Endothelial cell of umbilical vein (primary cell): ENCODE data around the gene TIMM10. TPM values are rescaled to one million over a fixed set of nuclear protein-coding genes. Genes with fewer than 3 reads are reported as not detected.

ENCODE experiments used
- BruUV-seq: library from RNA; stranded (reverse); fragments of 400-500 nt; replicated peaks from 2 replicates; lab custom pipeline; 2021; lab: Mats Ljungman, UMichigan
- CTCF ChIA-PET: fragments of 300-600, 350-600 bp; sonication (Branson Sonifier 250); formaldehyde crosslinking; loops from one replicate; lab custom pipeline; 2021; ENCODE audit warnings: antibody characterized with exemption, inconsistent platforms; lab: Charles Lee
- POLR2A ChIA-PET: fragments of 300-600, 350-600 bp; sonication (Branson Sonifier 250); formaldehyde crosslinking; loops from one replicate; lab custom pipeline; 2021; ENCODE audit warnings: antibody characterized with exemption, inconsistent platforms; lab: Charles Lee
- DNase-seq: peaks from one replicate; pipeline ENCODE4 v3.0.0-alpha.2; 2011; ENCODE audit warnings: low read depth, low spot score
- FAIRE-seq: peaks from 2 replicates; lab custom pipeline; 2011; peaks lifted over from hg19 to GRCh38; lab: Jason Lieb, UNC
- H2AFZ ChIP-seq: 2 replicates; pipeline ENCODE4 v1.6.0; 2012; ENCODE audit warnings: low read depth, low read length, control low read depth, inconsistent platforms
- H3K27ac ChIP-seq: 2 replicates; pipeline ENCODE4 v1.5.1; 2011; ENCODE audit warnings: low read depth, mild to moderate bottlenecking, control low read depth, low read length, moderate library complexity; ENCODE audit not compliant: insufficient read depth
- H3K27me3 ChIP-seq, 2 experiments: 2 replicates each; pipeline versions ENCODE4 v1.6.0 to v1.6.1; 2011; ENCODE audit warnings: low read length in 2 of 2, mixed read lengths in 1 of 2; ENCODE audit not compliant: control insufficient read depth in 2 of 2, insufficient read depth in 2 of 2
- H3K36me3 ChIP-seq, 2 experiments: 2 replicates in 1 of 2; 3 replicates in 1 of 2; pipeline ENCODE4 v1.5.1; 2011; ENCODE audit warnings: low read length in 2 of 2, mild to moderate bottlenecking in 1 of 2, moderate library complexity in 1 of 2; ENCODE audit not compliant: control insufficient read depth in 2 of 2, insufficient read depth in 2 of 2; ENCODE audit errors: extremely low read depth in 1 of 2
- H3K4me1 ChIP-seq: 3 replicates; pipeline ENCODE4 v1.5.1; 2011; ENCODE audit warnings: mild to moderate bottlenecking, low read length; ENCODE audit not compliant: control insufficient read depth, insufficient read depth; ENCODE audit errors: extremely low read depth
- H3K4me2 ChIP-seq: 2 replicates; pipeline ENCODE4 v1.6.1; 2011; ENCODE audit warnings: low read length, control low read depth, mixed read lengths; ENCODE audit not compliant: insufficient read depth
- H3K4me3 ChIP-seq, 3 experiments: fragments of 200-600 bp in 1 of 3; sonication (generic), shearing (Covaris generic) in 1 of 3; replicated peaks in 1 of 3; 2 replicates each; pipeline ENCODE4 v1.5.1; 2011 to 2016; ENCODE audit warnings: control low read depth in 3 of 3, low read length in 3 of 3, mild to moderate bottlenecking in 2 of 3, inconsistent platforms in 1 of 3, low read depth in 1 of 3, moderate library complexity in 1 of 3; ENCODE audit not compliant: insufficient read depth in 1 of 3
- H3K79me2 ChIP-seq: 2 replicates; pipeline ENCODE4 v1.6.0; 2012; ENCODE audit warnings: low read length, inconsistent platforms; ENCODE audit not compliant: control insufficient read depth, insufficient read depth
- H3K9ac ChIP-seq: replicated peaks from 2 replicates; pipeline ENCODE3; 2011; ENCODE audit warnings: low read length, control low read depth; ENCODE audit not compliant: insufficient read depth; ENCODE audit errors: extremely low read depth
- H3K9me1 ChIP-seq: replicated peaks from 3 replicates; pipeline ENCODE4 v1.6.0; 2011; ENCODE audit warnings: mild to moderate bottlenecking, low read length; ENCODE audit not compliant: control insufficient read depth, insufficient read depth; ENCODE audit errors: extremely low read depth
- H3K9me3 ChIP-seq: replicated peaks from 2 replicates; pipeline ENCODE4 v1.5.1; 2012; ENCODE audit warnings: low read length, inconsistent platforms; ENCODE audit not compliant: control insufficient read depth, insufficient read depth
- H4K20me1 ChIP-seq: replicated peaks from 2 replicates; pipeline ENCODE3; 2011; ENCODE audit warnings: mild to moderate bottlenecking, low read length; ENCODE audit not compliant: control insufficient read depth, insufficient read depth; ENCODE audit errors: extremely low read depth
- FOS ChIP-seq: IDR thresholded peaks from 2 replicates; pipeline ENCODE4 v1.6.1; 2011; ENCODE audit warnings: mild to moderate bottlenecking, low read length, moderate library complexity, borderline replicate concordance; ENCODE audit not compliant: insufficient read depth
- JUN ChIP-seq: IDR thresholded peaks from 2 replicates; pipeline ENCODE4 v1.6.1; 2011; ENCODE audit warnings: borderline replicate concordance, low read depth; ENCODE audit not compliant: insufficient read length, insufficient read depth
- POLR2A ChIP-seq: IDR thresholded peaks from 2 replicates; pipeline ENCODE4 v1.6.1; 2012; ENCODE audit warnings: low read depth, mild to moderate bottlenecking, control low read depth, low read length
- dilution Hi-C: fragments of 300-500 bp; cut with MboI; formaldehyde crosslinking; loops from one replicate; pipeline ENCODE4 v1.15.0; 2019; ENCODE audit warnings: low sequenced_read_pairs; ENCODE audit not compliant: extremely low pct_ligation_motif_present
- intact Hi-C: fragments of 100-400 bp; cut with micrococcal nuclease; formaldehyde crosslinking; loops from one replicate; pipeline ENCODE4 v1.10.0; 2022
- polyA plus RNA-seq, 4 experiments: library from polyadenylated mRNA; depleted of rRNA in 3 of 4; stranded (reverse) in 3 of 4; unstranded in 1 of 4; fragments of >200 nt; gene quantifications; 2 replicates each; pipeline versions ENCODE4 v1.2.1 to v1.2.3, GENCODE V29; 2011 to 2012; ENCODE audit warnings: missing spikeins in 1 of 4
- total RNA-seq: library from RNA; stranded (reverse); gene quantifications from 2 replicates; pipeline ENCODE4 v1.2.3, GENCODE V29; 2021
- TF ChIP-seq, protein P1 (sequence below): IDR thresholded peaks from 2 replicates; pipeline ENCODE4 v1.6.1; 2011; ENCODE audit not compliant: insufficient read depth, insufficient read length
- TF ChIP-seq, protein P2 (sequence below), 2 donors: IDR thresholded peaks; 1 replicate in 1 of 2; 2 replicates in 1 of 2; pipeline ENCODE4 v1.5.1; 2011; ENCODE audit warnings: low read length in 2 of 2, mild to moderate bottlenecking in 2 of 2, moderate library complexity in 2 of 2, control low read depth in 1 of 2, inconsistent platforms in 1 of 2, low read depth in 1 of 2; ENCODE audit not compliant: insufficient read depth in 1 of 2; ENCODE audit errors: extremely low read depth in 1 of 2

Gene TIMM10
- total and polyA plus RNA-seq, 2 donors (not counting 3 experiments of a cell fraction or from before 2014, with no cell fraction given) = 64.2 to 128 TPM

DNA sequence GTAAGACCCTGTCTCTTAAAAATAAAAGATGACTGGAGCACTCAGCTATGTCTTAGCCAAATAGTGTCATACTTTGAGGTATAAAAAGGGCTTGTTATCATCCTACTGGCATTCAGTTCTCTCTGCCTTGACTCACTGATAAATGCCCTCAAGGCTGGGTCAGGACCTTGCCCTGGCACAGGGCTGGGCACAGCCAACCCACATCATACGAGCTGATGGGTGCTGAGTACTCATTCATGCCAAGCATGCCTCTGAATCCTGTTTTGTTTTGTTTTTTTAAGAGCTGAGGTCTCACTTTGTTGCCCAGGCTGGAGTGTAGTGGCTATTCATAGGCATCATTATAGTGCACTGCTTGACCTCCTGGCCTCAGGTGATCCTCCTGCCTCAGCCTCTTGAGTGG lies 8.8 kb upstream of the TIMM10 start:
- BruUV-seq = no TSS peak
- ChIA-PET POLR2A (no interaction called here), CTCF (interaction anchor here (1.1 kb wide), 1 partner anchor 25 kb away, joined by 3 read pairs; no protein-coding TSS in a partner anchor)
- intact Hi-C loops = no loop called here
- H3K9me3 ChIP-seq = no peaks in the 10 kb centered on the region
- no peaks in the 10 kb centered on the region for H3K9me1 ChIP-seq
- no peak overlapping the region for H2AFZ ChIP-seq
- H3K36me3 ChIP-seq = no peaks in the 10 kb centered on the region
- DNase-seq (no peak), FAIRE-seq (no peak)
- peaks cover 0 to 5% of the 10 kb centered on the region in 2 experiments for H3K27me3 ChIP-seq
- TF ChIP-seq POLR2A (no peak), JUN (no peak), FOS (no peak)
- TF ChIP-seq, protein P1, sequence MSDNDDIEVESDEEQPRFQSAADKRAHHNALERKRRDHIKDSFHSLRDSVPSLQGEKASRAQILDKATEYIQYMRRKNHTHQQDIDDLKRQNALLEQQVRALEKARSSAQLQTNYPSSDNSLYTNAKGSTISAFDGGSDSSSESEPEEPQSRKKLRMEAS = no peak
- TF ChIP-seq, protein P2, sequence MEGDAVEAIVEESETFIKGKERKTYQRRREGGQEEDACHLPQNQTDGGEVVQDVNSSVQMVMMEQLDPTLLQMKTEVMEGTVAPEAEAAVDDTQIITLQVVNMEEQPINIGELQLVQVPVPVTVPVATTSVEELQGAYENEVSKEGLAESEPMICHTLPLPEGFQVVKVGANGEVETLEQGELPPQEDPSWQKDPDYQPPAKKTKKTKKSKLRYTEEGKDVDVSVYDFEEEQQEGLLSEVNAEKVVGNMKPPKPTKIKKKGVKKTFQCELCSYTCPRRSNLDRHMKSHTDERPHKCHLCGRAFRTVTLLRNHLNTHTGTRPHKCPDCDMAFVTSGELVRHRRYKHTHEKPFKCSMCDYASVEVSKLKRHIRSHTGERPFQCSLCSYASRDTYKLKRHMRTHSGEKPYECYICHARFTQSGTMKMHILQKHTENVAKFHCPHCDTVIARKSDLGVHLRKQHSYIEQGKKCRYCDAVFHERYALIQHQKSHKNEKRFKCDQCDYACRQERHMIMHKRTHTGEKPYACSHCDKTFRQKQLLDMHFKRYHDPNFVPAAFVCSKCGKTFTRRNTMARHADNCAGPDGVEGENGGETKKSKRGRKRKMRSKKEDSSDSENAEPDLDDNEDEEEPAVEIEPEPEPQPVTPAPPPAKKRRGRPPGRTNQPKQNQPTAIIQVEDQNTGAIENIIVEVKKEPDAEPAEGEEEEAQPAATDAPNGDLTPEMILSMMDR (IDR thresholded peaks at IDR 0.05; ENCODE audit: extremely low read depth in 1 of 2, insufficient read depth in 1 of 2, low read depth in 1 of 2, low read length in 2 of 2) = no peak
- dilution Hi-C loops = no loop called here
- no peaks in the 10 kb centered on the region for H3K4me1 ChIP-seq
- no peaks in the 10 kb centered on the region for H4K20me1 ChIP-seq
- H3K27ac ChIP-seq = no peak overlapping the region
- H3K9ac ChIP-seq = no peak overlapping the region
- H3K79me2 ChIP-seq = no peaks in the 10 kb centered on the region
- no peak overlapping the region for H3K4me2 ChIP-seq
- H3K4me3 ChIP-seq = no peak overlapping the region
